HG03103 (cell line): ENCODE results near the gene PTPMT1.
"Not testable (repeated sequence)": the region's sequence is repeated elsewhere in the genome, so short reads cannot be mapped to it uniquely, and the experiment has no call there.

Experiments
- ATAC-seq: cut with Tn5 transposase; IDR thresholded peaks from one replicate; pipeline ENCODE4 v1.9.1; 2021; ENCODE audit warnings: low read depth; ENCODE audit not compliant: unreplicated experiment

PTPMT1 gene

GRCh38 chr11:47545298-47545697 lies 20.1 kb upstream of the PTPMT1 start:
- no peak for ATAC-seq

- not testable (repeated sequence) for ATAC-seq
Observed at GRCh38 chr11:47546274-47546673, 19.1 kb upstream of the PTPMT1 start.

DNA sequence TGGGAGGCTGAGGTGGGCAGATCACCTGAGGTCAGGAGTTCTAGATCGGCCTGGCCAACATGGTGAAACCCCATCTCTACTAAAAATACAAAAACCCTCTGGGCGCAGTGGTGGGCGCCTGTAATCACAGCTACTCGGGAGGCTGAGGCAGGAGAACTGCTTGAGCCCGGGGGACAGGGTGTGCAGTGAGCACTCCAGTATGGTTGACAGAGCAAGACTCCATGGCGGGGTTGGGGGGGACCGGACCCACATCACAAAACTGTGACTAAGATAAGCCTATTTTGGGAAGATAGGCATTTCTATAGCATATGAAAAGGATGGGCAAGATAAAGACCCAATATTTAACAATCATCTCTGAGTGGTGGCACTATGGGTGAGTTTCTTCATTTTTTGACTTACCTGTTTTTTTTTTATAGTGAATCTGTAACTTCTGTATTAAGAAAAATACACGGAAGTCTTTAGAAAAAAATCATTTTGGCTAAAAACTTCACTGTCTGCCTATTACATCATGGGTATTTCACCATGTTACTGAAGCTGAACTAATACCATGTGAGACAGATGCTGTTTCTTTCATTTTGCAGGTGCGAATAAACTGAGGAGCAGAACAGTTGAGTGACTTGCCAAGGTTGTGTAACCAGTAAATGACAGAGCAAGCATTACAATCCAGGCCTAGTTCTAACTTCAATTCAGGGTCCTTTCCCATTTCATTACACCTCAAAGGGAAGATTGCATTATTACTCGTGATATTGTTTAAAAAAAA lies 14.9 kb upstream of the PTPMT1 start:
- no peak for ATAC-seq

DNA sequence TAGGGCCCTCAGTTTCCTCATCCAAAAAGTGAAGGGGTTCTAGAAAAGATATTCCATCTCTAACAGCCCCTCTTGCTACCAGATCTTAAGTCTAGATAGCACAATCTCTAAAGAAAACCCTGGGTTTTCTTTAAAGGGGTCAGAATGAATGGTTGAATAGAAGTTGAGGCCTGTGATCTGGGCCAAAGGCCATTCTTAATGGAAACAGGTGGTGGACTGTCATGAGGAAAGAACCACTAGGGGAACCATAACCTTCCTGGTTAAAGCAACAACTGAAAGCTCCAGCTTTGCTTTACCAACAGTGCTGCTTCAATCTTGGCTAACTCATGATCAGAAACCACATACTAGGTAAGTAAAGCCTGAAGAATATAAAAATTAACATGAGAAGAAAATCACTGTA lies 14.3 kb upstream of the PTPMT1 start:
- ATAC-seq = no peak

DNA sequence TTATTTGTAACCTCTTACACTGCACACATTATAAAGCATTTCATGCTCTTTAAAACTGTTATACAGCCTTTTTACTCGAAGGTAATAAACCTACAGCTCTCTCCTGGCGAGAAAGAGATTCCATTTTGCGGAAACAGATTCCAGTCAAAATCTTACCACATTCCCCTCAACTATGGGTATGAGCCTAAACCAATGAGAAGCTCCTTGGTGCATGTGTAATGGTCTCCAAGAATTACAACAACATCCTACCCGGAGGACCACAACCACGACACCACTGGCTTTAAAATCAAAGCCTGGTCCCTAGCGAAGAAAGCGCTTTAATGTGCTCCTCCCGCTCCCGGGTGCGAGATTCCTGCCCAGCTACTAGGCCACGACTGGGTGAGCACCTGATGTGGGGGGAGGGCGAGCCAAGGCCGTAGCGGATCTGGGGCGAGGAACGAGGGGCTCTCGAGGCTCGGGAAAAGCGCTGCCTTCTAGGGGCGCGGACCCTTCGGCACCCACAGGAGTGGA lies 13.3 kb upstream of the PTPMT1 start:
- no peak for ATAC-seq

DNA sequence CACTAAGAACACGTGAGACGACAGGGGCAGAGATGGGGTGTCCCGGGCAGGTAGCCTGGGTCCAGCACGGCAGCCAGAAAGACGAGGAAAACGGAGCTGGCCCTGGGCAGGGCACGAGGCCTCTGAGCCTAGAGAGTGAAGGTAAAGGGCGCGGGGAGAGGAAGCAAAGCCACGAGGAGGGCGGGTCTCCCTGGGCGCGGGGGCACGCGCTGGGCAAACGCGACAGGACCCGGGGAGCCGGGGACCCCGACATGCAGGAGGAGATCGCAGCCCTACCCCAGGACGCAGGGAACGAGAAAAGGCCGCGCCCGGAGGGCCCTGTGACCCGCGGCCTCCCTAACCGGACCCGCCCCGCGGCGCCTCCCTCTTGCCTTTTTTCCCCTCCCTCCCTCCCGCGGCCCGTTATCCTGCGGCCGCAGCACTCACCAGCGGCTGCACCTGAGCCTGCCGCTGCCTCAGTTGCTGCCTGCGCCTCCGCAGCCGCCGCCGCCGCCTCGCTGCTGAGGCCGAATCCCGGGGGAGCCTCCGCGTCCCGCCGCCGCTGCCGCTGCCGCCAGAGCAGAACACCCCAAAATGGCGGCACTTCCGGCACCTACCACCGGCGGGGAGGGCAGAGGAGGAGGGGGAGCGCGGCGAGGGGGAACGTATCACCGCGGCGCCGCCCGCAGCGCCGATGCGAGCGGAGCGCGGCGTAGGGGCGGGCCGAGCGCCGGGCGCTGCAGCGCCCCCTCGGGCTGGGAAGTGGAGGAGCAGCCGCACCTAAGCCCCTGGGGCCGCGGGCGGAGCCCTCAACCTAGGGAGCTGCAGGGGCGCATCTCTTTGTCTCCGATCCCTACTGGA lies 12.6 kb upstream of the PTPMT1 start, which contains the start of gene CELF1:
CELF1 (minus strand) TSS at position 567 of the 840 bp plus-strand sequence. CDS start 53,609 bp downstream, outside the sequence.
- ATAC-seq = peak; percentile 87

DNA sequence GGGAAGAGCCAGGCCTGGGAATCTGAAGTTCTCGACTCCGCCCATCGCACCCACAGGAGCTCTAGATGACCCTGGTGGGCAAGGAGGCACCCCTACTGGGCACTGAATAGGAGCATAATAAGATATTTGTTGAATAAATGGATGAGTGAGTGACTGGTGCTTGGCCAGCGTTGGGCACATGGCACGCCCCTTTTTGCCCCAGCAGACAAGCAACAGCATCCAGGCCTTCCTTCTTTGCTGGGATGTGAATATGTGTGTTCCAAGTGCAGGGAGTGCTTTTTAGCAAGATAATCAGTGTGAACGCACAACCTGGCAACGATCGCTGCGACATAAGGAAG lies 12.0 kb upstream of the PTPMT1 start:
- ATAC-seq = peak; percentile 27

- ATAC-seq = not testable (repeated sequence)
Observed at GRCh38 chr11:47557004-47557403, 8.4 kb upstream of the PTPMT1 start.

- ATAC-seq = no peak
Observed at GRCh38 chr11:47558695-47559094, 6.7 kb upstream of the PTPMT1 start.

DNA sequence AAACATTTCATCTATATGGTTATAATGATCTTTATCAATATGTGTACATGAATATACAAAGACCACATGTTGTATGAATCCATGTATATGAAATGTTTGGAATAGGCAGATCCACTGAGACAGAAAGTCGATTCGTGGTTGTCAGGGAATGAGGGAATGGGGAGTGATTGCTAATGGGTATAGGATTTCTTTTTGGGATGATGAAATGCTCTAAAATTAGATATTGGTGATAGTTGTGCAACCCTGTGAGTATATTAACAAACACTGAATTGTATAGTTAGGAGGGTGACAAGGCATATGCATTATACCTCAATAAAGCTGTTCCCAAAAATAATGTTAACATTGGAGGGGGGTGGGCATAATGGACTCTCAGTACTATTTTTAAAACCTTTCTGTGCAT lies 5.0 kb upstream of the PTPMT1 start:
- no peak for ATAC-seq

GRCh38 chr11:47562393-47562792 lies 3.0 kb upstream of the PTPMT1 start:
- not testable (repeated sequence) for ATAC-seq

DNA sequence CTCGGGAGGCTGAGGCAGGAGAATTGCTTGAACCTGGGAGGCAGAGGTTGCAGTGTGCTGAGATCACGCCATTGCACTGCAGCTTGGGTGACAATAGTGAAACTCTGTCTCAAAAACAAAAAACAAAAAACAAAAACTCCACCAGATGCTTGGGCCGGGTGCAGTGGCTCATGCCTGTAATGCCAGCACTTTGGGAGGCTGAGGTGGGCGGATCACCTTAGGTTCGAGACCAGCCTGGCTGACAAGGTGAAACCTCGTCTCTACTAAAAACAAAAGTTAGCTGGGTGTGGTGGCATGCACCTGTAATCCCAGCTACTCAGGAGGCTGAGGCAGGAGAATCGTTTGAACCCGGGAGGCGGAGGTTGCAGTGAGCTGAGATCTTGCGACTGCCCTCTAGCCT lies 1.0 kb upstream of the PTPMT1 start:
- not testable (repeated sequence) for ATAC-seq

DNA sequence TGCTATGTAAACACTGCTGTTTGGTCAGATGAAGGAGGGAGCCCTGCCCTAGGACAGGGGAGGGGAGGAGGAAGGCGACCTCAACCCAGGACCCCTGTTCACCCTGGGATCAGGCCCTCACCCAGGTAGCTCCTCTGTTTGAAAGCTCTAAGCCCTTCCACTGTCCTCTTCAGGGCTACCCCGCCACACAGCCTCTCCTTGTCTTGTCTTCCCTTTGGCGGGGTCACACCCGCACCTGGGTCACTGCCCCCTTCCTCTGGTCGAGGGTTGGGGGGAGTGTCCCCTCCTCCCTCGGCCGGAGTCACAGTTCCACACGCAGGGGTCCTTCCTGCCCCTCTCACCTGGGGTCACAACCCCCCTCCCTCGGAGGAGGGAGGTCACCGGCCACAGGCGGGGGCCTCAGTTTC lies 463 bp upstream of the PTPMT1 start:
- peak; percentile 20 for ATAC-seq

- no peak for ATAC-seq
Observed at GRCh38 chr11:47566149-47566698, 825 bp downstream of the PTPMT1 start.

GRCh38 chr11:47569646-47570045 lies 4.2 kb downstream of the PTPMT1 start:
- ATAC-seq = no peak

DNA sequence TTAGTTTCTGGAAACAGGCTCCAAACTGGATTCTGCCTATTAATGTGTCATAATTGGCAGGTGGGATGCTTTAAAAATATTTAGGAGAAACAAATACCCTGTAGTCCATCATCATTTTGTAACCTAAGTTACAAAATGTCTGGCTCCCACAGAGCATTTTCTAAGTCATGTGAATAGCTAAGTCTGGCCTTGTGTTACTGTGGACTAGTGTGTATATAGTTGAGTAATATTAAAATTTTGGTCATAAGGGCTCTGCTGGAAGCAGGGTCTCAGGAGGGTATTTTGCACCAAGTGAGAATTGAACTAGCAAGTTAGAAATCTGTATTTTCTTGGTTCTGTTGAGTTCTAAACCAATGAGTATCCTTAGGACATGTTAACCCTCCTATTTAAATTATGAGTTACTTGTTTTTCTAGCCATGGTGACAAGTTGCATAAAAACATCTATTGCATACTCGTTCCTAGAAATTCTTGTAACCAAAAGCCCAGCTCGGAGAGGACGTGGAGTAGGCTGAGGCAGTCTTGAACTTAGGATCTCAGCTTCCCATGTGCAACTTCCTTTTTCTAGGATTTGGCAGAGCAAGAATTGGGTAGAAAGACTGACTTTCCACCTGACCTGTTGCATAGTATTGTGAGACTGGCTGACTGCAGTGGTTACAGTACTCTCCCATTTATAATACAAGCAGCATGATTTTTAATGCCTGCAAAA lies 5.4 kb downstream of the PTPMT1 start:
- ATAC-seq = no peak

- ATAC-seq = no peak
Observed at GRCh38 chr11:47571357-47571729, 5.9 kb downstream of the PTPMT1 start.

GRCh38 chr11:47571895-47572294 lies 6.5 kb downstream of the PTPMT1 start:
- no peak for ATAC-seq

- no peak for ATAC-seq
Observed at GRCh38 chr11:47572715-47573255, 7.4 kb downstream of the PTPMT1 start.

GRCh38 chr11:47573321-47573720 lies 7.9 kb downstream of the PTPMT1 start:
- ATAC-seq = no peak
